ENCODE data around the gene DNAH11. TPM values are rescaled to one million over a fixed set of nuclear protein-coding genes. Genes with fewer than 3 reads are reported as not detected.

DNAH11 gene
- total RNA-seq, 4 donors from 2014 or later = 0.20 to 2.5 (median 0.71) TPM

- Histone ChIP-seq H3K4me3 (no peak overlapping the region), H3K36me3 (no peaks in the 10 kb centered on the region), H3K27ac (no peak overlapping the region), H3K4me1 (no peaks in the 10 kb centered on the region), H3K9me3 (peaks cover 0 to 5% (median 2%) of the 10 kb centered on the region in 4 donors), H3K27me3 (no peaks in the 10 kb centered on the region)
- TF ChIP-seq EP300 (IDR thresholded peaks at IDR 0.05) (no peak), POLR2A (IDR thresholded peaks at IDR 0.05) (no peak), CTCF (IDR thresholded peaks at IDR 0.05) (no peak)
- 36 to 52% methylated on average over 4 of the region's 4 CpGs for WGBS, 2 donors
- no peak for DNase-seq (ENCODE audit: low spot score in 2 of 2)
Measured at GRCh38 chr7:21642422-21642821, 99.6 kb downstream of the DNAH11 start.

- TF ChIP-seq EP300 (IDR thresholded peaks at IDR 0.05) (no peak), POLR2A (IDR thresholded peaks at IDR 0.05) (no peak), CTCF (IDR thresholded peaks at IDR 0.05) (no peak)
Measured at GRCh38 chr7:21651697-21652096, 108.9 kb downstream of the DNAH11 start.

GRCh38 chr7:21653623-21654022 lies 110.8 kb downstream of the DNAH11 start:
- Histone ChIP-seq H3K36me3 (no peaks in the 10 kb centered on the region), H3K4me3 (no peak overlapping the region), H3K4me1 (no peaks in the 10 kb centered on the region), H3K27me3 (no peaks in the 10 kb centered on the region), H3K9me3 (no peaks in the 10 kb centered on the region), H3K27ac (no peak overlapping the region)
- no peak for TF ChIP-seq POLR2A (IDR thresholded peaks at IDR 0.05)
- TF ChIP-seq EP300 (IDR thresholded peaks at IDR 0.05) = no peak
- no peak for TF ChIP-seq CTCF (IDR thresholded peaks at IDR 0.05)
- no peak for DNase-seq (ENCODE audit: low spot score in 2 of 2)
- WGBS, 2 donors = 93 to 94% methylated on average over 4 of the region's 4 CpGs

More at GRCh38 chr7:21651697-21652096, 108.9 kb downstream of the DNAH11 start:
- no peak for DNase-seq (ENCODE audit: low spot score in 2 of 2)
- no peak overlapping the region for H3K27ac ChIP-seq
- no peaks in the 10 kb centered on the region for H3K27me3 ChIP-seq
- no peaks in the 10 kb centered on the region for H3K36me3 ChIP-seq
- WGBS, 2 donors = 29 to 65% methylated on average over 1 of the region's 1 CpG
- no peaks in the 10 kb centered on the region for H3K4me1 ChIP-seq
- no peak overlapping the region for H3K4me3 ChIP-seq
- peaks cover 0 to 12% (median 6%) of the 10 kb centered on the region in 4 donors for H3K9me3 ChIP-seq

- TF ChIP-seq CTCF (IDR thresholded peaks at IDR 0.05) (no peak), EP300 (IDR thresholded peaks at IDR 0.05) (no peak), POLR2A (IDR thresholded peaks at IDR 0.05) (no peak)
- no peak for DNase-seq (ENCODE audit: low spot score in 2 of 2)
- peaks cover 0 to 3% (median 0%) of the 10 kb centered on the region in 4 donors for H3K9me3 ChIP-seq
- no peak overlapping the region for H3K4me3 ChIP-seq
- no peaks in the 10 kb centered on the region for H3K27me3 ChIP-seq
- H3K4me1 ChIP-seq = no peaks in the 10 kb centered on the region
- H3K27ac ChIP-seq = no peak overlapping the region
- H3K36me3 ChIP-seq = no peaks in the 10 kb centered on the region
- 45 to 53% methylated on average over 5 of the region's 5 CpGs for WGBS, 2 donors
Measured at GRCh38 chr7:21656081-21656480, 113.2 kb downstream of the DNAH11 start.

- peaks cover 0 to 10% (median 0%) of the 10 kb centered on the region in 4 donors for H3K9me3 ChIP-seq
- no peak overlapping the region for H3K27ac ChIP-seq
- H3K4me3 ChIP-seq = no peak overlapping the region
- no peaks in the 10 kb centered on the region for H3K4me1 ChIP-seq
- no peaks in the 10 kb centered on the region for H3K27me3 ChIP-seq
- TF ChIP-seq POLR2A (IDR thresholded peaks at IDR 0.05) = no peak
- WGBS, 2 donors = 68 to 76% methylated on average over 2 of the region's 2 CpGs
- H3K36me3 ChIP-seq = no peaks in the 10 kb centered on the region
- no peak for DNase-seq (ENCODE audit: low spot score in 2 of 2)
Measured at GRCh38 chr7:21656796-21657195, 114.0 kb downstream of the DNAH11 start.

GRCh38 chr7:21670496-21670895 lies 127.7 kb downstream of the DNAH11 start:
- H3K4me3 ChIP-seq = no peak overlapping the region
- no peaks in the 10 kb centered on the region for H3K9me3 ChIP-seq
- TF ChIP-seq EP300 (IDR thresholded peaks at IDR 0.05) = no peak
- no peak for TF ChIP-seq POLR2A (IDR thresholded peaks at IDR 0.05)
- no peak for TF ChIP-seq CTCF (IDR thresholded peaks at IDR 0.05)
- no peak for DNase-seq (ENCODE audit: low spot score in 2 of 2)
- no peaks in the 10 kb centered on the region for H3K27me3 ChIP-seq
- no peaks in the 10 kb centered on the region for H3K4me1 ChIP-seq
- no peaks in the 10 kb centered on the region for H3K36me3 ChIP-seq
- WGBS, 2 donors = 52 to 68% methylated on average over 3 of the region's 3 CpGs
- no peak overlapping the region for H3K27ac ChIP-seq

Data from tibial nerve (tissue), 4 donors.